Measurements from ENCODE around the gene CRIP1.

CRIP1 gene

DNA sequence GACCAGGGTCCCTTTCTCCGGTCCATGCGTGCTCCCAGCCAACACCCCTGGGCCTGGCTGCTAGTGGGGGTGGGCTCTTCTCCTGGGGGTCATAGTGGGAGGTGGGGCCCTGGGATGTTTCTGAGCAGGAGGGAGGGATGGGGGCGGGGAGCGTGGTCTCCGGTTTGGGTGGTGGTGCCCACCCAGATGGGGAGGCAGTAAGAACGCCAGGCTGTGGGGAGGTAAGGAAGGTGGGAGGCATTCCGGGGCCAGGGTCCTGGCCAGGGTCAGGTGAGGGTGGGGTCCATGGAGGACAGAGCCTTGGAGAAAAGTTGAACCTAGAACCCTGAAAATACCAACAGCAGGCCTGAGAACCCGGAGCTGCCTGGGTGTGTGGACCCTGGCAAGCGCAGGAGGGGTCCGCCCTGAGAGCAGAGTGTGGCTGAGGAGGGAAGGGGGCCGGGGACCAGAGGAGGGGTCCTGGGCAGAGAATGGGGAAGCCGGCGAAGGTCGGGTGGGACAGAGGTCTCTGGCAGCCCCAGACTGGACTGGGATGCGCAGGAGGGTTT is 6.4 kb upstream of the CRIP1 start:
- DNase-seq (ENCODE audit: low read depth in 1 of 2, low spot score in 1 of 2), result no peak

GRCh38 chr14:105480807-105481801 is 5.6 kb upstream of the CRIP1 start:
- DNase-seq (ENCODE audit: low read depth in 1 of 2, low spot score in 1 of 2), result peak; percentile 80 to 91

- peak; percentile 71 to 91 for DNase-seq (ENCODE audit: low read depth in 1 of 2, low spot score in 1 of 2)
Measured at GRCh38 chr14:105481886-105482457, 4.7 kb upstream of the CRIP1 start.

DNA sequence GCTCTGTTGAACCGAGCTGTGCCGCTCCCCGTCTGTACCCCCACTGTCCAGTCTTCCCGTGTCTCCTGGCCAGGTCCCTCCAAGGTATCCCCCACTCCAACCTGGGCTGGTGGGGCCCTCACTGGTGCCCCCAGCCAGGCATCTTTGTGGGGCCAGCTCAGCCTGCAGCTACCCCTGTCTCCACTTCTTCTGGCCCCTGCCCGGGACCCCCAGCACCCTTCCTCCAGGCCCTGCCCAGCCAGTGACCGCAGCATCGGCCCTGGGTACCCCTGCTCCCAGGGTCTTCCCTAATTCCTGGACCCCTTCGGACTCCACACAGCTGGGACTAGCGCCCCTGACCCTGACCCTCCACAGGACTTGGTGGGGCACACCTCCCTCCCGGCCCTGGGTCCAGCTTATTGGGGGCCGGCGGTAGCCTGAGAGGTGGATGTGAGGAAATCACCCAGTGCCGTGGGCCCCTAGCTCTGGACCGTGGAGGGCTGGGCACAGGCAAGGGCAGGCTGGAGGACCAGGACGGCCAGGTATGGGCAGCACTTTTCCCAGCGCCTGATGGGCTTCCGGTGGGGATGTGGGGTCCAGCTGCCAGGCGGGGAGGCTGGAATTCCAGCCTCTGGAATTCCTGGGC is 4.1 kb upstream of the CRIP1 start:
- DNase-seq (ENCODE audit: low read depth in 1 of 2, low spot score in 1 of 2), result no peak

GRCh38 chr14:105483300-105484068 is 3.2 kb upstream of the CRIP1 start:
- DNase-seq (ENCODE audit: low read depth in 1 of 2, low spot score in 1 of 2), result no peak

- DNase-seq (ENCODE audit: low read depth in 1 of 2, low spot score in 1 of 2), result no peak
Measured at GRCh38 chr14:105484069-105484996, 2.4 kb upstream of the CRIP1 start.

DNA sequence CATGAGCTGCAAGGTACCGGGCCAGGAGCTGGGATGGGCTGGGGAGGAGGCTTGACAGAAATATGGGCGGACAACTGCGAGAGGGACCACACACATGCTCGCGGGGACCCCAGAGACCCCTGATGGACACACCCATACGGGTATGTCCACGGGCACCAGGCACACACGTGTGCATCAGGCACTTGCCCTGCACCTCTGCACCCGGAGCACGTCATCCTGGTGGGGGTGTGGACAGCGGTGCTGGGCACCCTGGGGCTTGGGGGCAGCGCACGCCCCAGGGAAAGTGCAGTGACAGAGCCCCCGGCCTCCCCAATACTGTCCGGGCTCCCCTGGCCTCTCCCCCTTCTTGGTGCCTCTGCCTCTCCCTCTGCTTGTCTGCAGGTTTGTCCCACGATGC is 1.7 kb upstream of the CRIP1 start:
- no peak for DNase-seq (ENCODE audit: low read depth in 1 of 2, low spot score in 1 of 2)

- no peak for DNase-seq (ENCODE audit: low read depth in 1 of 2, low spot score in 1 of 2)
Measured at GRCh38 chr14:105485739-105486162, 935 bp upstream of the CRIP1 start.

GRCh38 chr14:105486974-105487448 is 325 bp downstream of the CRIP1 start:
- no peak for DNase-seq (ENCODE audit: low read depth in 1 of 2, low spot score in 1 of 2)

DNA sequence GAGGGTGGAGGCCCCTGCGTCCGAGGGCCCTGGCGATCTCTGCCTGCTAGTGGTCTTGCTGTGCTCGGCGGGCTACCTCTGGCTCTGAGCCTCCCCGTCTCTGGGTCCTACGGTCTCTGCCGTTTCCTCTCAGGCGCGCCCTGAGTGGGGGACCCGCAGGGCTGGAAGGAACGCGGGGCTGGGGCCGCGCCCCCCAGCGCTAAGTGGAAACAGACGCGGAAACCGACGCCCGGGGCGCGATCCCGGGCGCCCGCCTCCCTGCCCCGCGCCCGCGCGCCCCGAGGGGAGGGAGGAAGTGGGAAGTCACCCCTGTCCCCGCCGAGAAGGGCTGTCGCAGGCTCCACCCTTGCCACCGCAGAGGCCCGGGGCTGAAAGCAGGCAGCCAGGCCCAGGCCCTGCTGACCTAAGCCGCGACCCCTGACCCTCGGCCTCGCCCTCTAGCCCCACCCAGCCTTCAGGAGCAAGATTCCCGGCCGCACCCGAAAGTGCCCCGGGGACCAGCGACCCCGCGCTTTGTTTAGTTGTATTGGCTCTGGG is 831 bp downstream of the CRIP1 start:
- DNase-seq (ENCODE audit: low read depth in 1 of 2, low spot score in 1 of 2), result peak in 1 of 2 donors; percentile 46

GRCh38 chr14:105487986-105488777 is 1.5 kb downstream of the CRIP1 start:
- no peak for DNase-seq (ENCODE audit: low read depth in 1 of 2, low spot score in 1 of 2)

- no peak for DNase-seq (ENCODE audit: low read depth in 1 of 2, low spot score in 1 of 2)
Measured at GRCh38 chr14:105488781-105489541, 2.3 kb downstream of the CRIP1 start.

- DNase-seq (ENCODE audit: low read depth in 1 of 2, low spot score in 1 of 2), result peak; percentile 61 to 79
Measured at GRCh38 chr14:105489542-105490266, 3.0 kb downstream of the CRIP1 start.

DNA sequence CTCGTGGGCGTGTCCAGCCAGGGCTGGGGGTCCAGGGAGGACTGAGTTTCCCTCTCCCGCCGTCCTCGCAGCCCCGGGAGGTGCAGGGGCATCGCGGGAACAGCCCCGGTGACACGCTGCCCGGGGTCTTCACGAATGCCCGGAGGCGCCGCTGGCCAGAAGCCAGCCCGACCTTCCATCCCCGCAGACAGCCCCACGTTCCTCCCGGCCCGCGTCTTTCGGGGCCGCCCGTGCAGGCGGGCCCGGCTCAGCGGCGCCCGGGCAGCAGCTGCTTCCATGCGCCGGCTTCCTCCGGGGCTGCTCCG is 3.5 kb downstream of the CRIP1 start:
- DNase-seq (ENCODE audit: low read depth in 1 of 2, low spot score in 1 of 2), result peak in 1 of 2 donors; percentile 32

DNA sequence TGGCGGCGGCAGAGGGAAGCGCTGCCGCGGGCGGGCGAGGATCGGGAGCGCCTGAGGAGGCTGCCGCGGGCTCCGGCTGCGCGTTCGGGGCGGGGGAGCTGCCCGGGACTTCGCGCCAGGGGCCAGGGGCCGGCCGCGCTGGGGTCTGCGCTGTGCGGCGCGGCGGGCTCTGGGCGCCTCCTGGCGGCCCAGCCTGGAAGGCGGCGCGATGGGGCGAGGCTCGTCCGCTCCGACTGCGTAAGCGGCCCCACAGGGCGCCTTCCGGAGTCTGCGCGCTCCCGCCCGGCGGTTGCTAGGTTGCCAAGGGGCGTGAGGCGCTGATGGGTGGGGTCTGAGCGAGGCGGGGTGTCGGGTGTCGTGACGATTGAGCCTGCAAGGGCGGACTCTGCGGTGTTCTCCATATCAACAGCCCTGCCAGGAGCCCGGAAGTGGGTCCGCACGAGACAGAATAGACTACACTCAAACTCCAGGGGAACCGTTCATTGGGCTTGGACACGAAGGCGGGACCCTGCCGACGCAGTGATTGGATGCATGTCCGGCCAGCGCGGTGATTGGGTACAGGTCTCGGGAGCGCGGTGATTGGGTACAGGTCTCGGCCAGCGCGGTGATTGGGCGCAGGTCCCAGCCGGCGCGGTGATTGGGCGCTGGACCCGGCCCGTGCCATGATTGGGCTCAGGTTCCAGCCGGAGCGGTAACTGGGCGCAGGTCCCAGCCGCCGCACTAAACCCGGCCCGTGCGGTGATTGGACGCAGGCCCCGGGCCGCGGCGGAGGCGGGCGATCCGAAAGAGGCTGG is 4.1 kb downstream of the CRIP1 start, which contains the start of gene TEDC1:
Gene TEDC1 (plus strand): TSS at position 675 of the 794 bp plus-strand sequence. CDS start 130 bp downstream, outside the sequence.
- peak; percentile 94 to 98 for DNase-seq (ENCODE audit: low read depth in 1 of 2, low spot score in 1 of 2)

DNA sequence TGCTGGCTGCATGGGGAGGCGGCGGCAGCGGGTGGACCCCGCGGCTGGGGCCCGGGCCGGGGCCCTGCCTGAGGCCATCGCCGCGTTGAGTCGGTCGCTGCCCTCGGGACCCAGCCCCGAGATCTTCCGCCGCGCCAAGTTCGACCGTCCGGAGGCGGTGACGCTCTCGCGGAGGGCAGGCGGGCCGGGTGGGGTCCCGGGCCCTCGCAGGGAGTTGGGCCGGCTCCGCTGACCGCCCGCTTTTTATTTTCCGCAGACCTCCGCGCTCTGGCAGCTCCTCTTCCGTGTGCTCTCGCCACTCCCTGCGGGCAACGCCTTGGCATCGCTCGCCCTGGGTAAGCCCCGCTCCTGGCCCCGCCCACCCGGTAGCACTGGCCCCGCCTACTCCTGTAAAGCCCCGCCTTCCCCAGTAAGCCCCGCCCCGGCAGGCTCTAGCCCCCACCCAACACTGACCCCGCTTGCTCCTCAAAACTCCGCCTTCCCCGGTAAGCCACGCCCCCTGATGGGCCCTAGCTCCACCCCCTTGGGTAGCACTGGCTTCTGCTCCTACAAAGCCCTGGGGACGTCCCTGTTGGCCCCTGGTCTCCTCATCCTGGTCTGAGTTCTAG is 4.8 kb downstream of the CRIP1 start:
- peak; percentile 74 to 82 for DNase-seq (ENCODE audit: low read depth in 1 of 2, low spot score in 1 of 2)
